K562 (cell line): ENCODE results near the gene FMO1. TPM values are rescaled to one million over a fixed set of nuclear protein-coding genes. Genes with fewer than 3 reads are reported as not detected.
A peak's percentile ranks its signal among the peaks of the same experiment; 100 is the strongest.

ENCODE experiments used
- ATAC-seq: fragments of 200-7000 bp; cut with Tn5 transposase; 3 replicates; pipeline ENCODE4 v1.9.1; 2020; ENCODE audit warnings: moderate library complexity
- BruUV-seq: library from RNA; stranded (reverse); fragments of 400-500 nt; replicated peaks from 2 replicates; lab custom pipeline; 2021; lab: Mats Ljungman, UMichigan
- CTCF ChIA-PET: fragments of 300-600 bp; formaldehyde crosslinking; extraction: SDS; loops from one replicate; lab custom pipeline; 2021; ENCODE audit warnings: low intra/inter-chr PET ratio; lab: Yijun Ruan, JAX
- POLR2A ChIA-PET: fragments of 300-600, 350-650 bp; sonication (Branson Sonifier 250); formaldehyde crosslinking; extraction: SDS; loops from one replicate; lab custom pipeline; 2021; ENCODE audit warnings: antibody characterized with exemption, inconsistent platforms; lab: Yijun Ruan, JAX
- DNase-seq, 4 experiments: peaks; one replicate each; pipeline versions ENCODE4 v3.0.0 to v3.0.0-alpha.2; 2011 to 2018; ENCODE audit warnings: low spot score in 3 of 4, mixed read lengths in 3 of 4; ENCODE audit errors: extremely low read depth in 1 of 4
- FAIRE-seq: peaks from 2 replicates; lab custom pipeline; 2011; peaks lifted over from hg19 to GRCh38; lab: Jason Lieb, UNC
- H2AFZ ChIP-seq: 2 replicates; pipeline ENCODE4 v1.6.0; 2011; ENCODE audit warnings: low read depth, low read length, control low read depth, inconsistent platforms
- H3K27ac ChIP-seq: fragments of 200-600 bp; 3 replicates; pipeline ENCODE4 v1.8.0; 2011; ENCODE audit warnings: low read depth, mild to moderate bottlenecking, control low read depth, inconsistent platforms, low read length, moderate library complexity, mixed read lengths; ENCODE audit errors: extremely low read depth
- H3K27me3 ChIP-seq, 2 experiments: fragments of 300-600 bp in 1 of 2; 2 replicates in 1 of 2; 3 replicates in 1 of 2; pipeline versions ENCODE4 v1.6.0 to v1.8.0; 2011; ENCODE audit warnings: inconsistent platforms in 2 of 2, low read length in 2 of 2, mild to moderate bottlenecking in 1 of 2, mixed read lengths in 1 of 2, moderate library complexity in 1 of 2; ENCODE audit not compliant: control insufficient read depth in 2 of 2, insufficient read depth in 2 of 2
- H3K36me3 ChIP-seq: fragments of 300-600 bp; 3 replicates; pipeline ENCODE4 v1.8.0; 2011; ENCODE audit warnings: mild to moderate bottlenecking, low read length, inconsistent platforms; ENCODE audit not compliant: control insufficient read depth, insufficient read depth
- H3K4me1 ChIP-seq, 2 experiments: fragments of 200-600 bp in 1 of 2; replicated peaks in 1 of 2; 2 replicates in 1 of 2; 3 replicates in 1 of 2; pipeline versions ENCODE4 v1.5.1 to v1.8.0; 2011; ENCODE audit warnings: inconsistent platforms in 2 of 2, low read length in 2 of 2, mild to moderate bottlenecking in 1 of 2, mixed read lengths in 1 of 2, moderate library complexity in 1 of 2; ENCODE audit not compliant: control insufficient read depth in 2 of 2, insufficient read depth in 2 of 2
- H3K4me2 ChIP-seq: 2 replicates; pipeline ENCODE4 v1.6.1; 2011; ENCODE audit warnings: low read length, control low read depth, inconsistent platforms, mixed read lengths; ENCODE audit not compliant: insufficient read depth
- H3K4me3 ChIP-seq: fragments of 200-600 bp; sonication (generic), shearing (Covaris generic); 2 replicates; pipeline ENCODE4 v1.5.1; 2016; ENCODE audit warnings: control low read depth, inconsistent platforms
- H3K79me2 ChIP-seq: fragments of 200-600 bp; 3 replicates; pipeline ENCODE4 v1.8.0; 2011; ENCODE audit warnings: low read length, inconsistent platforms; ENCODE audit not compliant: control insufficient read depth, insufficient read depth
- H3K9ac ChIP-seq, 2 experiments: 2 replicates each; pipeline versions ENCODE4 v1.6.0 to v1.6.1; 2011; ENCODE audit warnings: low read depth in 2 of 2, low read length in 2 of 2, control low read depth in 1 of 2, inconsistent platforms in 1 of 2, mild to moderate bottlenecking in 1 of 2, mixed read lengths in 1 of 2; ENCODE audit not compliant: insufficient read depth in 1 of 2
- H3K9me1 ChIP-seq: one replicate; pipeline ENCODE4 v1.6.0; 2011; ENCODE audit warnings: inconsistent platforms, mild to moderate bottlenecking, low read length, moderate library complexity; ENCODE audit not compliant: control insufficient read depth, insufficient read depth
- H3K9me3 ChIP-seq: replicated peaks from 2 replicates; pipeline ENCODE4 v1.5.1; 2011; ENCODE audit warnings: low read depth, low read length, inconsistent platforms; ENCODE audit not compliant: control insufficient read depth, insufficient read depth
- H4K20me1 ChIP-seq: replicated peaks from 2 replicates; pipeline ENCODE4 v1.6.1; 2011; ENCODE audit warnings: low read length, inconsistent platforms, mixed read lengths; ENCODE audit not compliant: control insufficient read depth, insufficient read depth
- CREBBP ChIP-seq: IDR thresholded peaks from one replicate; pipeline ENCODE4 v1.6.1; 2012; ENCODE audit warnings: low read depth, mild to moderate bottlenecking, control low read depth, inconsistent platforms, low read length
- HMG20A ChIP-seq: fragments of 450-650 bp; formaldehyde crosslinking; conservative IDR thresholded peaks from 2 replicates; pipeline ENCODE4 v1.4.0; 2020; ENCODE audit warnings: mild to moderate bottlenecking, mixed read lengths
- JUND ChIP-seq, 2 experiments: IDR thresholded peaks; 2 replicates in 1 of 2; 3 replicates in 1 of 2; pipeline ENCODE4 v1.6.1; 2011; ENCODE audit warnings: borderline replicate concordance in 2 of 2, low read depth in 2 of 2, low read length in 2 of 2, improper control_type of control experiment in 1 of 2, missing biosample characterization in 1 of 2, missing genetic modification characterization in 1 of 2, missing genetic modification reagents in 1 of 2
- KLF6 ChIP-seq: fragments of 250-450 bp; sonication (Bioruptor Pico); IDR thresholded peaks from 2 replicates; pipeline ENCODE4 v1.4.0; 2020; ENCODE audit warnings: mild to moderate bottlenecking, moderate library complexity, borderline replicate concordance
- MAFK ChIP-seq: IDR thresholded peaks from 2 replicates; pipeline ENCODE4 v1.6.1; 2011; ENCODE audit warnings: low read length, improper control_type of control experiment
- NCOA2 ChIP-seq, 2 experiments: fragments of 450-650 bp; IDR thresholded peaks; 2 replicates each; pipeline ENCODE4 v1.6.1; 2018; ENCODE audit warnings: mild to moderate bottlenecking in 2 of 2, moderate library complexity in 1 of 2; ENCODE audit not compliant: partially characterized antibody in 2 of 2
- PBX2 ChIP-seq, 2 experiments: IDR thresholded peaks in 1 of 2; conservative IDR thresholded peaks in 1 of 2; 2 replicates each; pipeline ENCODE4 v1.6.1; 2016; ENCODE audit warnings: low read depth in 2 of 2, mild to moderate bottlenecking in 1 of 2, missing compliant biosample characterization in 1 of 2, missing genetic modification characterization in 1 of 2, moderate library complexity in 1 of 2
- WGBS: fragments of 100-300 bp; shearing (Covaris generic); methylation state at CpG from one replicate; pipeline ENCODE4 v1.1.6; 2016; ENCODE audit warnings: low coverage, mixed read lengths; ENCODE audit not compliant: insufficient coverage; ENCODE audit errors: missing lambda C conversion rate; 5-methylcytosine and 5-hydroxymethylcytosine counted together
- in situ Hi-C: fragments of 300-500 bp; cut with MboI; formaldehyde crosslinking; loops from 4 replicates; pipeline ENCODE4 v1.15.0; 2018; ENCODE audit warnings: inconsistent platforms, mixed read lengths
- intact Hi-C: fragments of 100-400 bp; cut with micrococcal nuclease; formaldehyde crosslinking; loops from 2 replicates; pipeline ENCODE4 v1.14.2; 2022
- polyA plus RNA-seq, 8 experiments: library from polyadenylated mRNA; depleted of rRNA in 4 of 8; stranded (reverse) in 5 of 8; unstranded in 3 of 8; fragments of >200 nt; fragmentation: Nextera tagmentation in 2 of 8; fragmentation: Illumina TruSeq in 1 of 8; extraction: Ambion mirVana in 2 of 8; extraction: Trizol in 1 of 8; gene quantifications; 2 replicates each; pipeline versions ENCODE4 v1.2.1 to v1.2.3, GENCODE V29; 2011 to 2014; ENCODE audit warnings: inconsistent platforms in 1 of 8, missing spikeins in 1 of 8
- total RNA-seq, 7 experiments: library from RNA; depleted of rRNA in 6 of 7; stranded (reverse); fragments of >200 nt in 6 of 7; fragmentation: Illumina TruSeq in 2 of 7; extraction: Trizol in 2 of 7; gene quantifications; 2 replicates each; pipeline versions ENCODE4 v1.2.1 to v1.2.3, GENCODE V29; 2011 to 2021; ENCODE audit warnings: low replicate concordance in 1 of 7

FMO1 gene
- total and polyA plus RNA-seq, 9 of the 15 experiments (the other 6 are each of a cell fraction or from before 2014, with no cell fraction given) = not detected

DNA sequence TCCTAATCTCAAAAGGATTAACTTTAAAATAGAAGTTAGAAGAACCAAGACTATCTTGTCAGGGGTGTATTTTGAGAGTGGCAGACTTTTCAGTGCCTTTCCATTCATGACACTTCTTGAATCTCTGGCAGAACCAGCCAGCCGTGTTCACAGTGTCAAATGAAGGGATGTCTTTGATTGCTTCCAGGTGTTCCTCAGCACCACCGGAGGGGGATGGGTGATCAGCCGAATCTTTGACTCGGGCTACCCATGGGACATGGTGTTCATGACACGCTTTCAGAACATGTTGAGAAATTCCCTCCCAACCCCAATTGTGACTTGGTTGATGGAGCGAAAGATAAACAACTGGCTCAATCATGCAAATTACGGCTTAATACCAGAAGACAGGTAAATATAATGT lies 32.3 kb downstream of the FMO1 start:
- Histone ChIP-seq H4K20me1 (no peaks in the 10 kb centered on the region), H3K4me1 (no peaks in the 10 kb centered on the region), H3K9me1 (no peaks in the 10 kb centered on the region), H3K27me3 (no peaks in the 10 kb centered on the region), H3K79me2 (no peaks in the 10 kb centered on the region), H3K4me2 (no peak overlapping the region), H3K9ac (no peak overlapping the region), H3K27ac (no peak overlapping the region), H2AFZ (no peak overlapping the region), H3K9me3 (no peaks in the 10 kb centered on the region), H3K36me3 (no peaks in the 10 kb centered on the region), H3K4me3 (no peak overlapping the region)
- CTCF ChIA-PET = no interaction called here
- POLR2A ChIA-PET = no interaction called here
- TF ChIP-seq HMG20A (CRISPR knock-in tag) = no peak
- no peak for TF ChIP-seq KLF6 (CRISPR knock-in tag)
- no peak for TF ChIP-seq CREBBP
- no peak for TF ChIP-seq MAFK
- TF ChIP-seq NCOA2 (IDR thresholded peaks at IDR 0.05; ENCODE audit: partially characterized antibody in 2 of 2) = no peak
- intact Hi-C loops = no loop called here
- DNase-seq = no peak
- no peak for ATAC-seq
- no TSS peak for BruUV-seq
- FAIRE-seq = no peak
- in situ Hi-C loops = no loop called here
- WGBS = 4% methylated on average over 7 of the region's 7 CpGs

DNA sequence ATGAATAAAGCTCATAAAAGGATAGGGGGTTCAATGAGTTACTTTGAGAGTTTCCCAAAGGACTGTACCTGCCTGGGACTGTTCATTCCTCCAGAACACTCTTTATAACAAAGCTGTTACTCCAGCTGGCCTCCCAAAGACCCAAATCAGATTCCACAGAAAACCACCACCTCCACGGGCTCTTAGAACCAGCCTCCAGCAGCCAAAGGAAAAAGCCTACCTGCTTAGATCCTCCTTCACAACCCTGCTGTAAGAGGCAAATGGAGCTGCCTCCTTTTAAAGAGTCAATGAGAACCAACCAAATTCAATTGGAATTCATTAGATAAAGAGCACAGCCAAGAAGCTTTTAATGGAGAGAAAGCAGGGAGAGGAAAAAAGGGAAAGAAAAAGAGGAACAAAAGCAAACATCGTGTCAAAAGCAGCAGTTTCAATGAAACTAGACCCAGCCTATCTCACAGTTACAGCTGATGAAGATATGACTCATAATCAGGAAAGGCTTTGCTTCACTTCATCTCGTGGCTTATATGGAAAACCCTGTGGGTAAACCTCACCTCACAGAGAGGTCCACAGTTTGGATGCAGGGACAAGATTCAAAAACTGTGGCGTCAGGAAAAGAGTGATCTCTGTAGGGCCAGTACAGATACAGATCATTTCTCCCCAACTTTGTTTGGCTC lies 37.9 kb downstream of the FMO1 start:
- intact Hi-C loops (no loop called here), in situ Hi-C loops (no loop called here)
- FAIRE-seq (no peak), ATAC-seq (no peak), DNase-seq (no peak)
- Histone ChIP-seq H3K9me1 (no peaks in the 10 kb centered on the region), H3K9me3 (no peaks in the 10 kb centered on the region), H3K4me3 (no peak overlapping the region), H3K27me3 (no peaks in the 10 kb centered on the region), H3K4me1 (no peaks in the 10 kb centered on the region), H3K4me2 (no peak overlapping the region), H3K27ac (no peak overlapping the region), H3K9ac (no peak overlapping the region), H4K20me1 (no peaks in the 10 kb centered on the region), H3K79me2 (no peaks in the 10 kb centered on the region), H3K36me3 (no peaks in the 10 kb centered on the region), H2AFZ (no peak overlapping the region)
- TF ChIP-seq PBX2 (CRISPR knock-in tag; IDR thresholded peaks at IDR 0.05; ENCODE audit: low read depth) (no peak), PBX2 (tag; conservative IDR thresholded peaks at IDR 0.05; ENCODE audit: low read depth) (no peak), JUND (IDR thresholded peaks at IDR 0.05; ENCODE audit: borderline replicate concordance, low read depth, low read length) (no peak), JUND (tag; IDR thresholded peaks at IDR 0.05; ENCODE audit: borderline replicate concordance, low read depth, low read length) (peak; percentile 66; the same call in 2 of the 3 replicates)
- 0% methylated on average over 4 of the region's 4 CpGs for WGBS
- ChIA-PET CTCF (no interaction called here), POLR2A (interaction anchor here (0.6 to 0.7 kb wide), 2 partner anchors 572 to 779 kb away, joined by 3 read pairs; no protein-coding TSS in a partner anchor)
- no TSS peak for BruUV-seq
